GM23338 (cell line): Measurements from ENCODE around the gene WWOX.

Source experiments
- TF ChIP-seq, protein P1 (sequence below), 2 experiments: fragments of 200-600 bp in 1 of 2; sonication (generic) in 1 of 2; conservative IDR thresholded peaks; 2 replicates each; pipeline versions ENCODE4 v1.5.1 to v1.6.1; 2016 to 2017; ENCODE audit warnings: antibody characterized with exemption in 2 of 2, low read depth in 2 of 2, mild to moderate bottlenecking in 2 of 2, moderate library complexity in 1 of 2
- TF ChIP-seq, protein P2 (sequence below): IDR thresholded peaks from one replicate; pipeline ENCODE4 v1.6.1; 2018; ENCODE audit warnings: antibody characterized with exemption; ENCODE audit not compliant: unreplicated experiment

DNA sequence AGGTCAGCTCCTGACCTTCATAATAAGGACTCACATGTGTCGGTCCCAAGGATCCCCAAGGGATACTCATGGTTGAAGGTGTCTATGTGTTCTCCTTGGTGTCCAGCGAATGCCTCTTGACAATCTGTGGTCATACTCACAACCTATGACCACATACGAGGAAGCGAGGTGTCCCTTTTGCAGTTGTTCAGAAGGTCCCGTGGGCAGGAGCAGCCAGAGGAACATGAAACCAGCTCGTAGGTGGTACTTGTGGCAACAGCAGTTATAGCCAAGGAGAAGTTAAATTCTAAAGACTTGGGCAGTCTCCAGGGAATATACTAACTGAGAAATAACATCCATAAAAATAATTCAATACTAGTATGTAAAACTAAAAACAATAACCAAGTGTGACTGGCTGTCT, 685.3 kb downstream of the WWOX start:
- TF ChIP-seq, protein P1, sequence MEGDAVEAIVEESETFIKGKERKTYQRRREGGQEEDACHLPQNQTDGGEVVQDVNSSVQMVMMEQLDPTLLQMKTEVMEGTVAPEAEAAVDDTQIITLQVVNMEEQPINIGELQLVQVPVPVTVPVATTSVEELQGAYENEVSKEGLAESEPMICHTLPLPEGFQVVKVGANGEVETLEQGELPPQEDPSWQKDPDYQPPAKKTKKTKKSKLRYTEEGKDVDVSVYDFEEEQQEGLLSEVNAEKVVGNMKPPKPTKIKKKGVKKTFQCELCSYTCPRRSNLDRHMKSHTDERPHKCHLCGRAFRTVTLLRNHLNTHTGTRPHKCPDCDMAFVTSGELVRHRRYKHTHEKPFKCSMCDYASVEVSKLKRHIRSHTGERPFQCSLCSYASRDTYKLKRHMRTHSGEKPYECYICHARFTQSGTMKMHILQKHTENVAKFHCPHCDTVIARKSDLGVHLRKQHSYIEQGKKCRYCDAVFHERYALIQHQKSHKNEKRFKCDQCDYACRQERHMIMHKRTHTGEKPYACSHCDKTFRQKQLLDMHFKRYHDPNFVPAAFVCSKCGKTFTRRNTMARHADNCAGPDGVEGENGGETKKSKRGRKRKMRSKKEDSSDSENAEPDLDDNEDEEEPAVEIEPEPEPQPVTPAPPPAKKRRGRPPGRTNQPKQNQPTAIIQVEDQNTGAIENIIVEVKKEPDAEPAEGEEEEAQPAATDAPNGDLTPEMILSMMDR (conservative IDR thresholded peaks at IDR 0.05; ENCODE audit: low read depth in 2 of 2), result no peak
- TF ChIP-seq, protein P2, sequence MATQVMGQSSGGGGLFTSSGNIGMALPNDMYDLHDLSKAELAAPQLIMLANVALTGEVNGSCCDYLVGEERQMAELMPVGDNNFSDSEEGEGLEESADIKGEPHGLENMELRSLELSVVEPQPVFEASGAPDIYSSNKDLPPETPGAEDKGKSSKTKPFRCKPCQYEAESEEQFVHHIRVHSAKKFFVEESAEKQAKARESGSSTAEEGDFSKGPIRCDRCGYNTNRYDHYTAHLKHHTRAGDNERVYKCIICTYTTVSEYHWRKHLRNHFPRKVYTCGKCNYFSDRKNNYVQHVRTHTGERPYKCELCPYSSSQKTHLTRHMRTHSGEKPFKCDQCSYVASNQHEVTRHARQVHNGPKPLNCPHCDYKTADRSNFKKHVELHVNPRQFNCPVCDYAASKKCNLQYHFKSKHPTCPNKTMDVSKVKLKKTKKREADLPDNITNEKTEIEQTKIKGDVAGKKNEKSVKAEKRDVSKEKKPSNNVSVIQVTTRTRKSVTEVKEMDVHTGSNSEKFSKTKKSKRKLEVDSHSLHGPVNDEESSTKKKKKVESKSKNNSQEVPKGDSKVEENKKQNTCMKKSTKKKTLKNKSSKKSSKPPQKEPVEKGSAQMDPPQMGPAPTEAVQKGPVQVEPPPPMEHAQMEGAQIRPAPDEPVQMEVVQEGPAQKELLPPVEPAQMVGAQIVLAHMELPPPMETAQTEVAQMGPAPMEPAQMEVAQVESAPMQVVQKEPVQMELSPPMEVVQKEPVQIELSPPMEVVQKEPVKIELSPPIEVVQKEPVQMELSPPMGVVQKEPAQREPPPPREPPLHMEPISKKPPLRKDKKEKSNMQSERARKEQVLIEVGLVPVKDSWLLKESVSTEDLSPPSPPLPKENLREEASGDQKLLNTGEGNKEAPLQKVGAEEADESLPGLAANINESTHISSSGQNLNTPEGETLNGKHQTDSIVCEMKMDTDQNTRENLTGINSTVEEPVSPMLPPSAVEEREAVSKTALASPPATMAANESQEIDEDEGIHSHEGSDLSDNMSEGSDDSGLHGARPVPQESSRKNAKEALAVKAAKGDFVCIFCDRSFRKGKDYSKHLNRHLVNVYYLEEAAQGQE, result no peak
